ENCODE results near the gene MERTK.

The MERTK gene

GRCh38 chr2:112077814-112078213 lies 179.4 kb downstream of the MERTK start:
- DNase-seq (ENCODE audit: low read depth in 2 of 2), result no peak

Data from stimulated activated CD8-positive, alpha-beta memory T cell treated with anti-CD3 and anti-CD28 coated beads, Interleukin-15, amount 100 ng/mL, for 48 hours (primary cell).